GM18867 (cell line): ENCODE measurements around the gene KIF16B.
"Not testable (repeated sequence)": the region's sequence is repeated elsewhere in the genome, so short reads cannot be mapped to it uniquely, and the experiment has no call there.

Experiments used
- ATAC-seq: cut with Tn5 transposase; IDR thresholded peaks from one replicate; pipeline ENCODE4 v1.9.1; 2021; ENCODE audit warnings: mild to moderate bottlenecking, moderate library complexity; ENCODE audit not compliant: unreplicated experiment

KIF16B gene

GRCh38 chr20:16226961-16227360 lies 346.3 kb downstream of the KIF16B start:
- not testable (repeated sequence) for ATAC-seq

DNA sequence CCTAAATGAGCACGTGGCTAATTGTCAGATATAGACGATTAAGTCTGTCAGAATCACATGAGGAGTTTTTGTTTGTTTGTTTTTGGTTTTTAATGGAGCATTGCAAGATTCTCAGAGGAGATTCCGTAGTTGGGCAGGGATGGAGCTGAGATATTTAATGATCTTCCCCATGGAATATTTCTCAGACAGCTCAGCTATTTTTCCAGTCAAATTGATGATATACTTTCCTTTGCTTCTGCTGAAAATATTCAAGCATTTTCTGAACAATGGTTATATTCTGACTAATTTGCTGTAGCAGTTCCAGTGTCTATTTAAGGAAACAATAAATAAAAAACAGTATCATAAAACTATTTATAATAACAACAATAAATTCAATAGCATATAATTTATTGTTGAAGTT lies 348.4 kb downstream of the KIF16B start:
- no peak for ATAC-seq

GRCh38 chr20:16222859-16223411 lies 350.3 kb downstream of the KIF16B start:
- ATAC-seq = no peak
